Esophagus muscularis mucosa (tissue), 4 donors: ENCODE results near the gene PDSS1. TPM values are rescaled to one million over a fixed set of nuclear protein-coding genes. Genes with fewer than 3 reads are reported as not detected.

Source experiments
- DNase-seq: peaks from one replicate; pipeline ENCODE4 v3.0.0-alpha.2; 2017; ENCODE audit errors: extremely low spot score
- H3K27ac ChIP-seq, 4 donors: fragments of 200-600 bp; sonication (generic); replicated peaks in 1 of 4; 1 replicate in 3 of 4; 2 replicates in 1 of 4; pipeline ENCODE4 v1.5.1; 2016 to 2019; ENCODE audit warnings: mild to moderate bottlenecking in 1 of 4
- H3K27me3 ChIP-seq, 4 donors: fragments of 200-600 bp; sonication (generic); one replicate each; pipeline versions ENCODE4 v1.5.1 to v1.6.0; 2016 to 2019
- H3K36me3 ChIP-seq, 4 donors: fragments of 200-600 bp; sonication (generic); one replicate each; pipeline ENCODE4 v1.5.1; 2016 to 2019
- H3K4me1 ChIP-seq, 4 donors: fragments of 200-600 bp; sonication (generic); one replicate each; pipeline ENCODE4 v1.5.1; 2016 to 2019
- H3K4me3 ChIP-seq, 4 donors: fragments of 200-600 bp; sonication (generic); 1 replicate in 2 of 4; 2 replicates in 2 of 4; pipeline ENCODE4 v1.5.1; 2016 to 2019; ENCODE audit warnings: mild to moderate bottlenecking in 4 of 4, moderate library complexity in 1 of 4
- H3K9me3 ChIP-seq, 4 donors: fragments of 200-600 bp; sonication (generic); 1 replicate in 3 of 4; 2 replicates in 1 of 4; pipeline ENCODE4 v1.5.1; 2016 to 2019
- EP300 ChIP-seq: sonication (generic); formaldehyde crosslinking; IDR thresholded peaks from one replicate; pipeline ENCODE4 v1.6.1; 2017; ENCODE audit warnings: antibody characterized with exemption
- POLR2A ChIP-seq: fragments of 450-650 bp; IDR thresholded peaks from one replicate; pipeline ENCODE4 v1.6.1; 2017; ENCODE audit warnings: antibody characterized with exemption, moderate library complexity, mild to moderate bottlenecking, low read depth
- POLR2AphosphoS5 ChIP-seq, 2 donors: sonication (generic); formaldehyde crosslinking; IDR thresholded peaks; one replicate each; pipeline ENCODE4 v1.6.1; 2017; ENCODE audit warnings: antibody characterized with exemption in 2 of 2
- WGBS: methylation state at CpG from one replicate; pipeline ENCODE4 v1.1.5; 2018; 5-methylcytosine and 5-hydroxymethylcytosine counted together
- intact Hi-C: fragments of 100-400 bp; cut with DNase I; formaldehyde crosslinking; loops from one replicate; pipeline ENCODE4 v1.15.1; 2023
- small RNA-seq, 3 donors: library from RNA; depleted of rRNA; stranded (forward); fragments of <200 nt; gene quantifications; one replicate each; pipeline ENCODE3, GENCODE V24; 2016
- total RNA-seq, 4 donors: library from RNA; depleted of rRNA; stranded (reverse); fragments of >200 nt; gene quantifications; one replicate each; pipeline versions ENCODE4 v1.1.0 to v1.2.1, GENCODE V29; 2016
- TF ChIP-seq, protein P1 (sequence below), 3 experiments: fragments of 200-600 bp in 2 of 3; fragments of 450-650 bp in 1 of 3; sonication (generic) in 2 of 3; IDR thresholded peaks; one replicate each; pipeline ENCODE4 v1.5.1; 2017 to 2019; ENCODE audit warnings: antibody characterized with exemption in 3 of 3, mild to moderate bottlenecking in 2 of 3, moderate library complexity in 1 of 3

Gene PDSS1
- total RNA-seq, 4 donors from 2014 or later = 1.7 to 5.0 (median 3.3) TPM

DNA sequence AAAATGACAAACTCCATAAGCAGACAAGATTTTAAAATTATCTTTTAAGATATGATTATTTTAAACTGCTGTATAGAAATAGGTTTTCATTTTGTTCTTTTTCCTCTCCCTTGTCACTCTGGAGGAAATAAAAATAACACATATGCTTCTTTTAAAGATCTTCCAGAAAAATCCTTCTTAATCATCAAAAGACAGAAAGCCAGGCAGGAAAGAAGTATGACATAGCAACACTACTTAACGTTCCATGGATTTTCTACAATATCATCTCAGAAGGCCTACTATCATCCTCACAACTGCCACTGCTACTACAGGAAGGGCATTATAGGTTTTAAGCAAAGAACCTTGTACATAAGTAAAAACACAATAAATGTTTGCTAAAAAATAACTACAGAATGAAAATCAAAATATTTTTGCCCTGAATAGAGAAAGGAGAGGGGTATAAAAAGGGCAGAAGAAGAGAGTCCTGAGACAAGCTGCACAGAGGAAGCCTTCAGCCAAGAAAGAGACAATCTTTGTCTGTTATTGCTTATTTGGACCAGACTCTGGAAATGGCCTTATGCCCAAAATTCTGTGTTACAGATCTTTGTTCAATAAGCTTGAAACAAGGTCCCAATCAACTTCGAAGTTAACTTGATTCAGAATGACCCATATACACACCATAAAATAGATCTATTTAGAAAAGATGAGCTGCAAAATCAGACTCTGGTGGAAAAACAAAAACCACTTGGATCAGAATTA is 95.4 kb downstream of the PDSS1 start:
- H3K27me3 ChIP-seq = no peaks in the 10 kb centered on the region
- WGBS = 30% methylated on average over 2 of the region's 2 CpGs
- intact Hi-C loops = no loop called here

More for the DNA sequence above, 95.4 kb downstream of the PDSS1 start:
- Histone ChIP-seq H3K4me3 (no peak overlapping the region), H3K4me1 (peaks cover 11 to 27% (median 22%) of the 10 kb centered on the region in 4 donors), H3K9me3 (peaks cover 0 to 3% (median 0%) of the 10 kb centered on the region in 4 donors), H3K27ac (peak overlapping the region in 3 of 4 donors; percentile 12 to 36 (median 13)), H3K36me3 (no peaks in the 10 kb centered on the region)
- no peak for DNase-seq
- no peak for TF ChIP-seq POLR2A
- TF ChIP-seq, protein P1, sequence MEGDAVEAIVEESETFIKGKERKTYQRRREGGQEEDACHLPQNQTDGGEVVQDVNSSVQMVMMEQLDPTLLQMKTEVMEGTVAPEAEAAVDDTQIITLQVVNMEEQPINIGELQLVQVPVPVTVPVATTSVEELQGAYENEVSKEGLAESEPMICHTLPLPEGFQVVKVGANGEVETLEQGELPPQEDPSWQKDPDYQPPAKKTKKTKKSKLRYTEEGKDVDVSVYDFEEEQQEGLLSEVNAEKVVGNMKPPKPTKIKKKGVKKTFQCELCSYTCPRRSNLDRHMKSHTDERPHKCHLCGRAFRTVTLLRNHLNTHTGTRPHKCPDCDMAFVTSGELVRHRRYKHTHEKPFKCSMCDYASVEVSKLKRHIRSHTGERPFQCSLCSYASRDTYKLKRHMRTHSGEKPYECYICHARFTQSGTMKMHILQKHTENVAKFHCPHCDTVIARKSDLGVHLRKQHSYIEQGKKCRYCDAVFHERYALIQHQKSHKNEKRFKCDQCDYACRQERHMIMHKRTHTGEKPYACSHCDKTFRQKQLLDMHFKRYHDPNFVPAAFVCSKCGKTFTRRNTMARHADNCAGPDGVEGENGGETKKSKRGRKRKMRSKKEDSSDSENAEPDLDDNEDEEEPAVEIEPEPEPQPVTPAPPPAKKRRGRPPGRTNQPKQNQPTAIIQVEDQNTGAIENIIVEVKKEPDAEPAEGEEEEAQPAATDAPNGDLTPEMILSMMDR (IDR thresholded peaks at IDR 0.05) = no peak
- no peak for TF ChIP-seq EP300
- TF ChIP-seq POLR2AphosphoS5 (IDR thresholded peaks at IDR 0.05) = no peak

Small RNA genes lying within 50 kb of the gene (small RNA-seq; reads per million reads assigned to genes)
- 0 reads per million in 3 donors for gene RF00191
- gene RNU6-946P = 0 reads per million in 3 donors

Other genes starting within 250 kb of the PDSS1 start
- gene ABI1, start 163.3 kb downstream of the PDSS1 start, total RNA-seq = 10 to 100 TPM; 37.4 to 57.7 (median 43.5) TPM